ENCODE measurements around the gene ADGRG3.

Gene ADGRG3

GRCh38 chr16:57626420-57627170, 41.5 kb upstream of the ADGRG3 start:
- TF ChIP-seq EZH2 (optimal IDR thresholded peaks at IDR 0.05; ENCODE audit: low read depth, low read length) = no peak
- no peak for TF ChIP-seq EZH2phosphoT487 (IDR thresholded peaks at IDR 0.05; ENCODE audit: low read length)
- no peak for TF ChIP-seq CTCF (IDR thresholded peaks at IDR 0.05; ENCODE audit: low read length)
- H3K27me3 ChIP-seq (replicated peaks; ENCODE audit: insufficient read depth, low read length) = no peaks in the 10 kb centered on the region
- no peaks in the 10 kb centered on the region for H3K36me3 ChIP-seq (replicated peaks; ENCODE audit: insufficient read depth, low read length)
- H3K9me2 ChIP-seq (replicated peaks; ENCODE audit: insufficient read depth, low read length) = no peaks in the 10 kb centered on the region
- H3K9me3 ChIP-seq (replicated peaks; ENCODE audit: insufficient read depth, low read length) = no peaks in the 10 kb centered on the region
- H3K4me1 ChIP-seq (ENCODE audit: low read length) = peaks cover 23% of the 10 kb centered on the region
- no peak overlapping the region for H3K4me3 ChIP-seq (ENCODE audit: low read length)
- no peak overlapping the region for H3K27ac ChIP-seq (ENCODE audit: low read length)
- H3K4me2 ChIP-seq (ENCODE audit: low read depth, low read length) = no peak overlapping the region
- no peak overlapping the region for H2AFZ ChIP-seq (ENCODE audit: low read length)
- H3K79me2 ChIP-seq (ENCODE audit: low read length) = peaks cover 24% of the 10 kb centered on the region
- H4K20me1 ChIP-seq (ENCODE audit: insufficient read depth, low read length) = no peaks in the 10 kb centered on the region
- peaks cover 9% of the 10 kb centered on the region for H3F3A ChIP-seq (ENCODE audit: insufficient read depth, low read length)
- no peak for DNase-seq
- H3K9ac ChIP-seq (ENCODE audit: low read length) = no peak overlapping the region

- H2AFZ ChIP-seq (ENCODE audit: low read length) = no peak overlapping the region
- H3K9ac ChIP-seq (ENCODE audit: low read length) = no peak overlapping the region
- H3K4me3 ChIP-seq (ENCODE audit: low read length) = no peak overlapping the region
- H3K27ac ChIP-seq (ENCODE audit: low read length) = no peak overlapping the region
- peaks cover 18% of the 10 kb centered on the region for H3K4me1 ChIP-seq (ENCODE audit: low read length)
- no peaks in the 10 kb centered on the region for H3K9me3 ChIP-seq (replicated peaks; ENCODE audit: insufficient read depth, low read length)
- no peak for TF ChIP-seq CTCF (IDR thresholded peaks at IDR 0.05; ENCODE audit: low read length)
- TF ChIP-seq EZH2 (optimal IDR thresholded peaks at IDR 0.05; ENCODE audit: low read depth, low read length) = no peak
- no peak for TF ChIP-seq EZH2phosphoT487 (IDR thresholded peaks at IDR 0.05; ENCODE audit: low read length)
- no peaks in the 10 kb centered on the region for H3K27me3 ChIP-seq (replicated peaks; ENCODE audit: insufficient read depth, low read length)
- no peaks in the 10 kb centered on the region for H3K36me3 ChIP-seq (replicated peaks; ENCODE audit: insufficient read depth, low read length)
- H3K4me2 ChIP-seq (ENCODE audit: low read depth, low read length) = no peak overlapping the region
- DNase-seq = no peak
- no peaks in the 10 kb centered on the region for H4K20me1 ChIP-seq (ENCODE audit: insufficient read depth, low read length)
- H3K79me2 ChIP-seq (ENCODE audit: low read length) = peaks cover 19% of the 10 kb centered on the region
- no peaks in the 10 kb centered on the region for H3K9me2 ChIP-seq (replicated peaks; ENCODE audit: insufficient read depth, low read length)
- H3F3A ChIP-seq (ENCODE audit: insufficient read depth, low read length) = peaks cover 9% of the 10 kb centered on the region; the same call in 1 of the 2 replicates
These were observed 40.8 kb upstream of the ADGRG3 start for GRCh38 chr16:57627184-57627871.

- no peaks in the 10 kb centered on the region for H3K36me3 ChIP-seq (replicated peaks; ENCODE audit: insufficient read depth, low read length)
- no peak within 1 kb of the TSS for H3K4me2 ChIP-seq (ENCODE audit: low read depth, low read length)
- H3K4me1 ChIP-seq (ENCODE audit: low read length) = peaks cover 9% of the 10 kb centered on the region
- H4K20me1 ChIP-seq (ENCODE audit: insufficient read depth, low read length) = no peaks in the 10 kb centered on the region
- no peak within 1 kb of the TSS for H3K4me3 ChIP-seq (ENCODE audit: low read length)
- no peaks in the 10 kb centered on the region for H3K27me3 ChIP-seq (replicated peaks; ENCODE audit: insufficient read depth, low read length)
- H3K27ac ChIP-seq (ENCODE audit: low read length) = no peak within 1 kb of the TSS
- no peak within 1 kb of the TSS for H2AFZ ChIP-seq (ENCODE audit: low read length)
- no peaks in the 10 kb centered on the region for H3K9me3 ChIP-seq (replicated peaks; ENCODE audit: insufficient read depth, low read length)
- TF ChIP-seq CTCF (IDR thresholded peaks at IDR 0.05; ENCODE audit: low read length) (no peak), EZH2phosphoT487 (IDR thresholded peaks at IDR 0.05; ENCODE audit: low read length) (no peak), EZH2 (optimal IDR thresholded peaks at IDR 0.05; ENCODE audit: low read depth, low read length) (no peak)
- no peak for DNase-seq
- H3K9me2 ChIP-seq (replicated peaks; ENCODE audit: insufficient read depth, low read length) = no peaks in the 10 kb centered on the region
- peaks cover 6% of the 10 kb centered on the region; the same call in 1 of the 2 replicates for H3F3A ChIP-seq (ENCODE audit: insufficient read depth, low read length)
- H3K79me2 ChIP-seq (ENCODE audit: low read length) = peaks cover 14% of the 10 kb centered on the region
- H3K9ac ChIP-seq (ENCODE audit: low read length) = no peak within 1 kb of the TSS
These were observed 39.9 kb upstream of the ADGRG3 start, which contains the start of gene ADGRG1 for GRCh38 chr16:57628008-57628781. Gene ADGRG1 (plus strand): TSS chr16:57628630. CDS start chr16:57650288, 21,658 bp downstream.

Data from MM.1S (cell line).